Activated CD8-positive, alpha-beta memory T cell treated with anti-CD3 and anti-CD28 coated beads for 24 hours (primary cell): ENCODE results near the gene DCTN2.
A peak's percentile ranks its signal among the peaks of the same experiment; 100 is the strongest.
"Not testable (repeated sequence)": the region's sequence is repeated elsewhere in the genome, so short reads cannot be mapped to it uniquely, and the experiment has no call there.

ENCODE experiments used
- DNase-seq: peaks from one replicate; pipeline ENCODE4 v3.0.0-alpha.2; 2020

DCTN2 gene

GRCh38 chr12:57546438-57547287, at the start of gene DCTN2:
Gene DCTN2 (minus strand): TSS chr12:57547192. CDS start chr12:57547063, 129 bp downstream.
- peak; percentile 94 for DNase-seq

- no peak for DNase-seq
Observed at GRCh38 chr12:57593187-57593586, 46.2 kb upstream of the DCTN2 start.

- no peak for DNase-seq
Observed at GRCh38 chr12:57592551-57593165, 45.7 kb upstream of the DCTN2 start.

- DNase-seq, result no peak
Observed at GRCh38 chr12:57591782-57592325, 44.9 kb upstream of the DCTN2 start.

GRCh38 chr12:57590864-57591781, 44.1 kb upstream of the DCTN2 start, which contains the start of gene PIP4K2C:
Gene PIP4K2C (plus strand): TSS chr12:57591192. CDS start chr12:57591290, 98 bp downstream.
- DNase-seq, result peak; percentile 91

- no peak for DNase-seq
Observed at GRCh38 chr12:57590479-57590863, 43.5 kb upstream of the DCTN2 start.

- not testable (repeated sequence) for DNase-seq
Observed at GRCh38 chr12:57588951-57589610, 42.1 kb upstream of the DCTN2 start.

- DNase-seq, result no peak
Observed at GRCh38 chr12:57586832-57587429, 39.9 kb upstream of the DCTN2 start.

- DNase-seq, result no peak
Observed at GRCh38 chr12:57586128-57586527, 39.1 kb upstream of the DCTN2 start.

GRCh38 chr12:57585156-57585555, 38.2 kb upstream of the DCTN2 start:
- DNase-seq, result no peak

GRCh38 chr12:57584690-57585089, 37.7 kb upstream of the DCTN2 start:
- DNase-seq, result no peak

GRCh38 chr12:57584050-57584449, 37.1 kb upstream of the DCTN2 start:
- no peak for DNase-seq

- DNase-seq, result peak; percentile 77
Observed at GRCh38 chr12:57583008-57583831, 36.2 kb upstream of the DCTN2 start.

GRCh38 chr12:57582440-57582839, 35.4 kb upstream of the DCTN2 start:
- DNase-seq, result no peak

- no peak for DNase-seq
Observed at GRCh38 chr12:57581802-57582201, 34.8 kb upstream of the DCTN2 start.

- no peak for DNase-seq
Observed at GRCh38 chr12:57580466-57580795, 33.4 kb upstream of the DCTN2 start.

GRCh38 chr12:57579677-57580465, 32.9 kb upstream of the DCTN2 start:
- DNase-seq, result no peak

GRCh38 chr12:57579011-57579410, 32.0 kb upstream of the DCTN2 start:
- no peak for DNase-seq

- DNase-seq, result no peak
Observed at GRCh38 chr12:57577981-57578758, 31.2 kb upstream of the DCTN2 start.
